Ishikawa (cell line): ENCODE measurements around the gene ERP44.
A peak's percentile ranks its signal among the peaks of the same experiment; 100 is the strongest.

Source experiments
- CEBPB ChIP-seq: IDR thresholded peaks from 2 replicates; pipeline ENCODE4 v1.6.1; 2012
- CREB1 ChIP-seq: IDR thresholded peaks from 2 replicates; pipeline ENCODE4 v1.6.1; 2012; ENCODE audit warnings: low read depth
- EGR1 ChIP-seq: IDR thresholded peaks from 2 replicates; pipeline ENCODE4 v1.6.1; 2012
- EP300 ChIP-seq: IDR thresholded peaks from 2 replicates; pipeline ENCODE4 v1.6.1; 2012; ENCODE audit warnings: borderline replicate concordance
- FOXM1 ChIP-seq: IDR thresholded peaks from 2 replicates; pipeline ENCODE4 v1.6.1; 2012; ENCODE audit warnings: low read depth, borderline replicate concordance
- MAX ChIP-seq: IDR thresholded peaks from 2 replicates; pipeline ENCODE4 v1.6.1; 2012
- NFIC ChIP-seq: IDR thresholded peaks from 2 replicates; pipeline ENCODE4 v1.6.1; 2012
- RAD21 ChIP-seq: IDR thresholded peaks from 2 replicates; pipeline ENCODE4 v1.6.1; 2012; ENCODE audit warnings: low read depth
- REST ChIP-seq: IDR thresholded peaks from 2 replicates; pipeline ENCODE4 v1.6.1; 2012; ENCODE audit warnings: low read depth, mild to moderate bottlenecking
- TAF1 ChIP-seq: IDR thresholded peaks from 2 replicates; pipeline ENCODE4 v1.6.1; 2012; ENCODE audit warnings: low read depth, mild to moderate bottlenecking
- TCF12 ChIP-seq: IDR thresholded peaks from 2 replicates; pipeline ENCODE4 v1.6.1; 2012; ENCODE audit warnings: low read depth
- TEAD4 ChIP-seq: IDR thresholded peaks from 2 replicates; pipeline ENCODE4 v1.6.1; 2012
- YY1 ChIP-seq: IDR thresholded peaks from 2 replicates; pipeline ENCODE4 v1.6.1; 2012; ENCODE audit warnings: low read depth
- ZBTB7A ChIP-seq: IDR thresholded peaks from 2 replicates; pipeline ENCODE4 v1.6.1; 2012; ENCODE audit warnings: low read depth
- TF ChIP-seq, protein P1 (sequence below): IDR thresholded peaks from 2 replicates; pipeline ENCODE4 v1.6.1; 2012

Gene ERP44

DNA sequence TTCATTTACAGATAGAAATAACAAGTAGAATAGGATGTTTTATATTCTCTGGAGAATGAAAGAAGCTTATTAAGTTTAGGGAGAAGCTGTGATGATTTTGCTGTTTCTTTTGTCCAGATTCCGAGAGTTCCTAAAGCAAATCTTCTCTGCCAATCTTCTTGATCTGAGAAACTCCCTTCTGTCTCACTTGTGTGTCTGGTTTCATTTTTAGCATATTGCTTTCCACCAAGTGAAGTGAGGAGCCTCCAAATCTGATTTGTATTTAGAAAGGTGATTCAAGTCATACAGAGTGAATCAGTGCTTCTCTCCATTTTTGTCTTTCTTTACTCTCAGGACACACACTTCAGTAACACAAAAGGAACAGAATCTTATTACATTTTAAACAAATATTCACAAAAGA lies 144.0 kb downstream of the ERP44 start:
- no peak for TF ChIP-seq ZBTB7A
- no peak for TF ChIP-seq TCF12
- TF ChIP-seq CREB1, result no peak
- no peak for TF ChIP-seq EGR1
- no peak for TF ChIP-seq RAD21
- TF ChIP-seq YY1, result no peak
- TF ChIP-seq NFIC, result no peak

- TF ChIP-seq ZBTB7A, result no peak
Observed at GRCh38 chr9:99953861-99954507, 144.8 kb downstream of the ERP44 start.

DNA sequence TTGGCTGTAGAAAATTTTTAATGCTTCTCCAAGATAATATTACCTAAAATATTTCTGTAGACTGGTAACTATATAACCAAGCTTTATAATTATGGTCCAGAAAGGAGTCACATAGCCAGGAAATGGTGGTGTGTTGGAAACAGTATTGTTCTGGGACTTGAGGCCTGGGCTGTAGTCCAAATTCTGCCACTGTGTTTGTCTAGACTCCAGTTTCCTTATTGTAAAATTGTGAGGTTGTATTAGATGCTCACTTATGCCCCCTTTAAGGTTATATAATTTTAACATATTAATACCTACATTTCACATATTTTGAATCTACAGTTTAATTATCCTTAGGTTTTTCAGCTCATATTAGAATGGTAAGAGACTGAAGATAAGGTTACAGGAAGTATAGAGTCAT lies 149.9 kb downstream of the ERP44 start:
- no peak for TF ChIP-seq YY1
- peak; percentile 42; the same call in 1 of the 2 replicates for TF ChIP-seq NFIC

- TF ChIP-seq MAX, result no peak
- TF ChIP-seq REST, result no peak
- TF ChIP-seq EGR1, result no peak
- no peak for TF ChIP-seq TEAD4
- TF ChIP-seq RAD21, result no peak
- no peak for TF ChIP-seq TAF1
- TF ChIP-seq, protein P1, sequence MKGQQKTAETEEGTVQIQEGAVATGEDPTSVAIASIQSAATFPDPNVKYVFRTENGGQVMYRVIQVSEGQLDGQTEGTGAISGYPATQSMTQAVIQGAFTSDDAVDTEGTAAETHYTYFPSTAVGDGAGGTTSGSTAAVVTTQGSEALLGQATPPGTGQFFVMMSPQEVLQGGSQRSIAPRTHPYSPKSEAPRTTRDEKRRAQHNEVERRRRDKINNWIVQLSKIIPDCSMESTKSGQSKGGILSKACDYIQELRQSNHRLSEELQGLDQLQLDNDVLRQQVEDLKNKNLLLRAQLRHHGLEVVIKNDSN, result no peak
- no peak for TF ChIP-seq NFIC
- no peak for TF ChIP-seq CEBPB
- no peak for TF ChIP-seq EP300
- no peak for TF ChIP-seq FOXM1
- TF ChIP-seq CREB1, result no peak
- TF ChIP-seq ZBTB7A, result no peak
- TF ChIP-seq TCF12, result no peak
- no peak for TF ChIP-seq YY1
Observed at GRCh38 chr9:99948482-99948881, 150.3 kb downstream of the ERP44 start.

DNA sequence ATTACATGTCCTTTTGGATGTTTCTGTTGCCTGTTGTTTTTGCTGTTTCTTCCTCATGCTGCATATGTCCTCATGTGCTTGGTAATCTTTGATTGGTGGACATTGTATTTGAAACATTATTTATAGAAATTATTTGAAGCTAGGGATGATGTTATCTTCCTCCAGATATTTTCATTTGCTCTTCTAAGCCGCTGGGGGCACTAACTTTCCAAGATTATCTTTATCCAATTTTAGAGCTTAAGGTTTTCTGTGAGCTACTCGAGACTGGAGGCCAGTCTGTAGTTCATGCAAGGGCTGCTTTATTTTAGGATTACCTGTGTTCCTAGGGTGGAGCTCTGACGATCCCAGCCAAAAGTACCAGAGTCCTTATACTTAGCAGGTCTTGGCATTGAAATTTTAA lies 151.4 kb downstream of the ERP44 start:
- no peak for TF ChIP-seq NFIC
- TF ChIP-seq EP300, result no peak
- no peak for TF ChIP-seq MAX
- TF ChIP-seq REST, result no peak
- TF ChIP-seq, protein P1, result no peak
- no peak for TF ChIP-seq CREB1
- TF ChIP-seq CEBPB, result no peak
- TF ChIP-seq TEAD4, result no peak
- no peak for TF ChIP-seq ZBTB7A
- TF ChIP-seq RAD21, result no peak
- TF ChIP-seq FOXM1, result no peak
- TF ChIP-seq YY1, result no peak
- no peak for TF ChIP-seq TCF12

DNA sequence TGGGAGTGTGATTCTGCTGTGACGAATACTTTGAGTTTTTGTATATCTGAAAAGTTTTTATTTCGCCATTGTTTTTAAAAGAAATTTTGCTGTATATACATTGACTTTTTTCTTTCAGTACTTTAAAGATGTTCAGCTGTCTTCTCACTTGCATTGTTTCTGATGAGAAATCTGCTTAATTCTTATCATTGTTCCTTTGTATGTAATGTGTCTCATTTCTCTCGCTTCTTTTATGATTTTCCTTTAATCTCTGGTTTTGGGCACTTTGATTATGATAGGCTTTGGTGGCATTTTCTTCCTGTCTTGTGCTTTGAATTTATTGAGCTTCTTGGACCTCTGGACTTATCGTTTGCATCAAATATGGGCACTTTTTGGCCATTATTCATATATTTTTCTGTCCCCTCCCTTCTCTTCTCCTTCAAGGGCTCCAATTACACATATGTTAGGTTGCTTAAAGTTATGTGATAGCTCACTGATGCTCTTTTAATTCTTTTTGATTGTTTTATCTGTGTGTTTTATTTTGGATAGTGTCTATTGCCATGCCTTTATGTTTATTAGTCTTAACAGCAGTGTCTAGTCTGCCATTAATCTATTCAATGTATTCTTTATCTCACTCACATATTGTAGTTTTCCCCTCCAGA lies 161.7 kb downstream of the ERP44 start:
- TF ChIP-seq CREB1 (no peak), CEBPB (no peak), YY1 (no peak), TAF1 (no peak), MAX (no peak), RAD21 (no peak)
- TF ChIP-seq, protein P1, result no peak
